Stimulated activated CD4-positive, alpha-beta T cell treated with anti-CD3 and anti-CD28 coated beads, Interleukin-1b, Interleukin-23, amount 100 ng/mL, for 24 hours (primary cell): ENCODE measurements around the gene RHBDL3.
"Not testable (repeated sequence)": the region's sequence is repeated elsewhere in the genome, so short reads cannot be mapped to it uniquely, and the experiment has no call there.

Experiments
- DNase-seq, 4 experiments: peaks; one replicate each; pipeline ENCODE4 v3.0.0-alpha.2; 2020; ENCODE audit warnings: low read depth in 4 of 4, low spot score in 1 of 4

The RHBDL3 gene

GRCh38 chr17:32323046-32323445 is 57.4 kb downstream of the RHBDL3 start:
- DNase-seq = no peak

- DNase-seq = no peak
These were observed 58.3 kb downstream of the RHBDL3 start for GRCh38 chr17:32323811-32324491.

- DNase-seq = no peak
These were observed 62.3 kb downstream of the RHBDL3 start for GRCh38 chr17:32327911-32328310.

GRCh38 chr17:32330147-32330546 is 64.5 kb downstream of the RHBDL3 start:
- no peak for DNase-seq

GRCh38 chr17:32331243-32332040 is 65.8 kb downstream of the RHBDL3 start:
- no peak for DNase-seq

- DNase-seq = no peak
These were observed 67.6 kb downstream of the RHBDL3 start for GRCh38 chr17:32333187-32333586.

GRCh38 chr17:32335046-32335445 is 69.4 kb downstream of the RHBDL3 start:
- no peak for DNase-seq

GRCh38 chr17:32335687-32336086 is 70.1 kb downstream of the RHBDL3 start:
- DNase-seq = no peak

- peak in 2 of 4 experiments; percentile 18 to 25 for DNase-seq
These were observed 75.7 kb downstream of the RHBDL3 start for GRCh38 chr17:32341141-32341856.

- peak; percentile 61 to 79 (median 72) for DNase-seq
These were observed 76.4 kb downstream of the RHBDL3 start, which contains the start of gene C17orf75 for GRCh38 chr17:32341857-32342602. Gene C17orf75 (minus strand): TSS chr17:32342173. CDS start chr17:32342139, 34 bp downstream.

- no peak for DNase-seq
These were observed 77.1 kb downstream of the RHBDL3 start for GRCh38 chr17:32342603-32343325.

GRCh38 chr17:32345951-32346600 is 80.4 kb downstream of the RHBDL3 start:
- DNase-seq = no peak

GRCh38 chr17:32348483-32348800 is 82.8 kb downstream of the RHBDL3 start:
- no peak for DNase-seq

- no peak for DNase-seq
These were observed 83.8 kb downstream of the RHBDL3 start for GRCh38 chr17:32349503-32349853.

GRCh38 chr17:32349854-32350665 is 84.4 kb downstream of the RHBDL3 start, which contains the start of gene ZNF207:
Gene ZNF207 (plus strand): TSS chr17:32350157. CDS start chr17:32350286, 129 bp downstream.
- peak; percentile 84 to 92 (median 89) for DNase-seq

- peak in 1 of 4 experiments; percentile 14 for DNase-seq
These were observed 85.2 kb downstream of the RHBDL3 start for GRCh38 chr17:32350666-32351418.

- DNase-seq = not testable (repeated sequence)
These were observed 87.1 kb downstream of the RHBDL3 start for GRCh38 chr17:32352734-32353133.

GRCh38 chr17:32355649-32356377 is 90.2 kb downstream of the RHBDL3 start:
- DNase-seq = no peak
